HEK293 (cell line): ENCODE measurements around the gene ENO2.

Experiments used
- CTCF ChIA-PET: fragments of 350-600 bp; formaldehyde crosslinking; extraction: SDS; loops from one replicate; lab custom pipeline; 2021; ENCODE audit warnings: antibody characterized with exemption; lab: Yijun Ruan, JAX
- POLR2A ChIA-PET: fragments of 300-600 bp; formaldehyde crosslinking; extraction: SDS; loops from one replicate; lab custom pipeline; 2020; ENCODE audit warnings: antibody characterized with exemption, inconsistent platforms; lab: Yijun Ruan, JAX
- H3K27ac ChIP-seq: fragments of 200-500 bp; sonication (Bioruptor generic); 2 replicates; pipeline ENCODE4 v1.5.1; 2014; ENCODE audit warnings: low read depth, low read length, control low read depth, inconsistent platforms; ENCODE audit errors: extremely low read depth
- H3K36me3 ChIP-seq, 2 experiments: fragments of 200-500 bp in 1 of 2; sonication (Bioruptor generic) in 1 of 2; 1 replicate in 1 of 2; 2 replicates in 1 of 2; pipeline ENCODE4 v1.5.1; 2014 to 2017; ENCODE audit warnings: inconsistent platforms in 2 of 2, low read length in 2 of 2; ENCODE audit not compliant: control insufficient read depth in 2 of 2, insufficient read depth in 1 of 2
- H3K4me1 ChIP-seq: fragments of 200-500 bp; sonication (Bioruptor generic); 2 replicates; pipeline ENCODE4 v1.5.1; 2014; ENCODE audit warnings: mild to moderate bottlenecking, low read length, inconsistent platforms; ENCODE audit not compliant: control insufficient read depth, insufficient read depth
- H3K4me3 ChIP-seq: 2 replicates; pipeline ENCODE4 v1.5.1; 2011; ENCODE audit warnings: low read depth, mild to moderate bottlenecking, control low read depth, low read length, moderate library complexity
- H3K9me3 ChIP-seq: fragments of 200-500 bp; sonication (Bioruptor generic); 2 replicates; pipeline ENCODE4 v1.5.1; 2014; ENCODE audit warnings: low read depth, low read length, inconsistent platforms; ENCODE audit not compliant: control insufficient read depth, insufficient read depth
- HOXA7 ChIP-seq: sonication (generic); formaldehyde crosslinking; IDR thresholded peaks from 2 replicates; pipeline ENCODE4 v1.8.1; 2022; ENCODE audit warnings: missing genetic modification reagents, borderline replicate concordance
- KLF16 ChIP-seq: fragments of 450-650 bp; formaldehyde crosslinking; IDR thresholded peaks from 2 replicates; pipeline ENCODE4 v1.5.1; 2017; ENCODE audit warnings: missing biosample characterization, missing genetic modification characterization
- KLF17 ChIP-seq: fragments of 450-650 bp; formaldehyde crosslinking; IDR thresholded peaks from 2 replicates; pipeline ENCODE4 v1.5.1; 2016; ENCODE audit warnings: missing biosample characterization, missing genetic modification characterization
- OSR2 ChIP-seq: fragments of 450-650 bp; formaldehyde crosslinking; IDR thresholded peaks from 2 replicates; pipeline ENCODE4 v1.5.1; 2016; ENCODE audit warnings: missing biosample characterization, missing genetic modification characterization
- PRDM4 ChIP-seq: fragments of 450-650 bp; formaldehyde crosslinking; IDR thresholded peaks from 2 replicates; pipeline ENCODE4 v1.5.1; 2017; ENCODE audit warnings: missing biosample characterization, missing genetic modification characterization
- RBAK ChIP-seq: fragments of 450-650 bp; formaldehyde crosslinking; IDR thresholded peaks from 2 replicates; pipeline ENCODE4 v1.5.1; 2016; ENCODE audit warnings: missing biosample characterization, missing genetic modification characterization
- TCF7L2 ChIP-seq: IDR thresholded peaks from 2 replicates; pipeline ENCODE4 v1.6.1; 2011; ENCODE audit warnings: low read depth, mild to moderate bottlenecking, inconsistent platforms, low read length, moderate library complexity, borderline replicate concordance
- YY2 ChIP-seq: fragments of 450-650 bp; formaldehyde crosslinking; IDR thresholded peaks from 2 replicates; pipeline ENCODE4 v1.5.1; 2016; ENCODE audit warnings: missing biosample characterization, missing genetic modification characterization
- ZFP3 ChIP-seq: fragments of 450-650 bp; formaldehyde crosslinking; IDR thresholded peaks from 2 replicates; pipeline ENCODE4 v1.5.1; 2016; ENCODE audit warnings: low read depth, missing biosample characterization, missing genetic modification characterization
- ZNF121 ChIP-seq: fragments of 450-650 bp; formaldehyde crosslinking; IDR thresholded peaks from 2 replicates; pipeline ENCODE4 v1.5.1; 2016; ENCODE audit warnings: missing biosample characterization, missing genetic modification characterization
- ZNF140 ChIP-seq: fragments of 450-650 bp; formaldehyde crosslinking; IDR thresholded peaks from 2 replicates; pipeline ENCODE4 v1.5.1; 2016; ENCODE audit warnings: missing biosample characterization, missing genetic modification characterization
- ZNF214 ChIP-seq: fragments of 450-650 bp; formaldehyde crosslinking; IDR thresholded peaks from 2 replicates; pipeline ENCODE4 v1.5.1; 2017; ENCODE audit warnings: missing biosample characterization, mild to moderate bottlenecking, missing genetic modification characterization, borderline replicate concordance
- ZNF510 ChIP-seq: fragments of 450-650 bp; formaldehyde crosslinking; IDR thresholded peaks from 2 replicates; pipeline ENCODE4 v1.5.1; 2018; ENCODE audit warnings: mild to moderate bottlenecking, missing genetic modification characterization, missing biosample characterization; ENCODE audit not compliant: insufficient replicate concordance
- ZNF76 ChIP-seq: fragments of 450-650 bp; formaldehyde crosslinking; IDR thresholded peaks from 2 replicates; pipeline ENCODE4; 2016; ENCODE audit warnings: low read depth, missing biosample characterization, missing genetic modification characterization, borderline replicate concordance
- ZXDB ChIP-seq: fragments of 450-650 bp; formaldehyde crosslinking; IDR thresholded peaks from 2 replicates; pipeline ENCODE4 v1.5.1; 2016; ENCODE audit warnings: missing biosample characterization, missing genetic modification characterization
- TF ChIP-seq, protein P1 (sequence below): fragments of 450-650 bp; formaldehyde crosslinking; IDR thresholded peaks from 2 replicates; pipeline ENCODE4 v1.5.1; 2016; ENCODE audit warnings: missing biosample characterization, missing genetic modification characterization
- TF ChIP-seq, protein P2 (sequence below): fragments of 450-650 bp; formaldehyde crosslinking; IDR thresholded peaks from 2 replicates; pipeline ENCODE4 v1.5.1; 2017; ENCODE audit warnings: missing biosample characterization, mild to moderate bottlenecking, missing genetic modification characterization, moderate library complexity
- TF ChIP-seq, protein P3 (sequence below): fragments of 450-650 bp; IDR thresholded peaks from 2 replicates; pipeline ENCODE4 v1.5.1; 2018; ENCODE audit warnings: missing biosample characterization, missing genetic modification characterization
- TF ChIP-seq, protein P4 (sequence below): fragments of 450-650 bp; formaldehyde crosslinking; IDR thresholded peaks from 2 replicates; pipeline ENCODE4 v1.5.1; 2016; ENCODE audit warnings: missing biosample characterization, missing genetic modification characterization
- TF ChIP-seq, protein P5 (sequence below): fragments of 450-650 bp; formaldehyde crosslinking; IDR thresholded peaks from 2 replicates; pipeline ENCODE4 v1.5.1; 2016; ENCODE audit warnings: missing biosample characterization, missing genetic modification characterization

ENO2 gene

DNA sequence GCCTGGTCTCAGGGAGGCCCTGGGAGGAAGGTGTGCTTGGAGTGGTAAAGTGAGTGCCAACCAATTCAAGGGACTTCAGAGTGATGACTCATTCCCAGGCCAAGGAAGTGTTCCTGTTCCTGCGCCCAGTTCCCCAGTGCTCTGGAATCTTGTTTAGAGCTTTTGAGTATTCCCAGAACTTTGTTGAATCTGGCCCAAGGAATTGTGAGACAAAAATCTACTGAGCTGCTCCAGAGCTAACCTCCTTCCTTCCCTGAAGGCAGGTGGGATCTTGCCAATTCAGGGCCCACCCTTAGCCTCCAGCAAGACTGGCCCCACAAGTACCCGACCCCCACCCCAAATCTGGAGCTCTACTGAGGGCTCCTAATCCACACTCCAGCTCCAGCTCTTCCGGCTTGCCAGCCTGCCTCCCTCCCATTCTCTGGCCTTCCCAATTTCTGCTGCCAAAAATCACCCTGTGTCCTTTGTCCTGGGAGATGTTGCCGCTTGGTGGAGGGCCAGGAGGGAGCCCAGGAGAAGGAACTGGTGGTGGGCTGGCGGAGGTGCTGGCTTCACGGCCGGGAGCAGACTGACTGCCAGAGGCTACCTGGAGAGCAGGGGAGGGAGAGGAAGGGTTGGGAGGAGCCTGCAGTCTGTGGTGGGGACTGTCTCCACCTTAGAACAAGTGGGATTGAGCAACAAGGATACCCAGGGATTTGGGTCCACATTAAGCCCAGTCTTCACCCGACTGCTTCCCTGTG, 11.3 kb downstream of the ENO2 start:
- H3K4me3 ChIP-seq = peak overlapping the region; percentile 9
- H3K36me3 ChIP-seq = peaks cover 9 to 37% of the 10 kb centered on the region in 2 experiments
- ChIA-PET CTCF (interaction anchor here (0.7 to 6.1 kb wide), 21 partner anchors 8 to 237 kb away, joined by 3 to 53 read pairs (median 8); partner anchors contain the start of genes C12orf57, LRRC23, MLF2 and RNU7-1), POLR2A (interaction anchor here (0.7 to 6.2 kb wide), 16 partner anchors 9 to 1011 kb away, joined by 3 to 99 read pairs (median 8); partner anchors contain the start of genes C12orf57, ENO2, MLF2 and RNU7-1)
- H3K4me1 ChIP-seq = peaks cover 28% of the 10 kb centered on the region
- H3K27ac ChIP-seq = peak overlapping the region; percentile 80
- H3K9me3 ChIP-seq = no peaks in the 10 kb centered on the region
- TF ChIP-seq, protein P1, sequence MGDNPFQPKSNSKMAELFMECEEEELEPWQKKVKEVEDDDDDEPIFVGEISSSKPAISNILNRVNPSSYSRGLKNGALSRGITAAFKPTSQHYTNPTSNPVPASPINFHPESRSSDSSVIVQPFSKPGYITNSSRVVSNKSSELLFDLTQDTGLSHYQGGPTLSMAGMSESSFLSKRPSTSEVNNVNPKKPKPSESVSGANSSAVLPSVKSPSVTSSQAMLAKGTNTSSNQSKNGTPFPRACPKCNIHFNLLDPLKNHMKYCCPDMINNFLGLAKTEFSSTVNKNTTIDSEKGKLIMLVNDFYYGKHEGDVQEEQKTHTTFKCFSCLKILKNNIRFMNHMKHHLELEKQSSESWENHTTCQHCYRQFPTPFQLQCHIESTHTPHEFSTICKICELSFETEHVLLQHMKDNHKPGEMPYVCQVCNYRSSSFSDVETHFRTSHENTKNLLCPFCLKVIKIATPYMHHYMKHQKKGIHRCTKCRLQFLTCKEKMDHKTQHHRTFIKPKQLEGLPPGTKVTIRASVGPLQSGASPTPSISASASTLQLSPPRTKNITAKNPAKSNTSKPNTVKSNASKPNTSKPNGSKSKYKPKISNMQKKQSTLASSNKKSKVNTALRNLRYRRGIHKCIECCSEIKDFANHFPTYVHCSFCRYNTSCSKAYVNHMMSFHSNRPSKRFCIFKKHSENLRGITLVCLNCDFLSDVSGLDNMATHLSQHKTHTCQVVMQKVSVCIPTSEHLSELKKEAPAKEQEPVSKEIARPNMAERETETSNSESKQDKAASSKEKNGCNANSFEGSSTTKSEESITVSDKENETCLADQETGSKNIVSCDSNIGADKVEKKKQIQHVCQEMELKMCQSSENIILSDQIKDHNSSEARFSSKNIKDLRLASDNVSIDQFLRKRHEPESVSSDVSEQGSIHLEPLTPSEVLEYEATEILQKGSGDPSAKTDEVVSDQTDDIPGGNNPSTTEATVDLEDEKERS (tag by site-specific recombination) = 0 out of 2 replicates have a peak, but pooled peaks have one; percentile 62
- TF ChIP-seq ZNF76 (tag by site-specific recombination) = peak; percentile 56; the same call in 1 of the 2 replicates
- peak; percentile 83; the same call in 1 of the 2 replicates for TF ChIP-seq KLF16 (tag by site-specific recombination)
- TF ChIP-seq, protein P2, sequence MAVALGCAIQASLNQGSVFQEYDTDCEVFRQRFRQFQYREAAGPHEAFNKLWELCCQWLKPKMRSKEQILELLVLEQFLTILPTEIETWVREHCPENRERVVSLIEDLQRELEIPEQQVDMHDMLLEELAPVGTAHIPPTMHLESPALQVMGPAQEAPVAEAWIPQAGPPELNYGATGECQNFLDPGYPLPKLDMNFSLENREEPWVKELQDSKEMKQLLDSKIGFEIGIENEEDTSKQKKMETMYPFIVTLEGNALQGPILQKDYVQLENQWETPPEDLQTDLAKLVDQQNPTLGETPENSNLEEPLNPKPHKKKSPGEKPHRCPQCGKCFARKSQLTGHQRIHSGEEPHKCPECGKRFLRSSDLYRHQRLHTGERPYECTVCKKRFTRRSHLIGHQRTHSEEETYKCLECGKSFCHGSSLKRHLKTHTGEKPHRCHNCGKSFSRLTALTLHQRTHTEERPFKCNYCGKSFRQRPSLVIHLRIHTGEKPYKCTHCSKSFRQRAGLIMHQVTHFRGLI = no peak
- no peak for TF ChIP-seq ZNF140 (tag by site-specific recombination)
- TF ChIP-seq RBAK (tag by site-specific recombination) = no peak
- TF ChIP-seq, protein P3, sequence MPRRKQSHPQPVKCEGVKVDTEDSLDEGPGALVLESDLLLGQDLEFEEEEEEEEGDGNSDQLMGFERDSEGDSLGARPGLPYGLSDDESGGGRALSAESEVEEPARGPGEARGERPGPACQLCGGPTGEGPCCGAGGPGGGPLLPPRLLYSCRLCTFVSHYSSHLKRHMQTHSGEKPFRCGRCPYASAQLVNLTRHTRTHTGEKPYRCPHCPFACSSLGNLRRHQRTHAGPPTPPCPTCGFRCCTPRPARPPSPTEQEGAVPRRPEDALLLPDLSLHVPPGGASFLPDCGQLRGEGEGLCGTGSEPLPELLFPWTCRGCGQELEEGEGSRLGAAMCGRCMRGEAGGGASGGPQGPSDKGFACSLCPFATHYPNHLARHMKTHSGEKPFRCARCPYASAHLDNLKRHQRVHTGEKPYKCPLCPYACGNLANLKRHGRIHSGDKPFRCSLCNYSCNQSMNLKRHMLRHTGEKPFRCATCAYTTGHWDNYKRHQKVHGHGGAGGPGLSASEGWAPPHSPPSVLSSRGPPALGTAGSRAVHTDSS (tag by site-specific recombination) = peak; percentile 39; the same call in 1 of the 2 replicates
- TF ChIP-seq, protein P4, sequence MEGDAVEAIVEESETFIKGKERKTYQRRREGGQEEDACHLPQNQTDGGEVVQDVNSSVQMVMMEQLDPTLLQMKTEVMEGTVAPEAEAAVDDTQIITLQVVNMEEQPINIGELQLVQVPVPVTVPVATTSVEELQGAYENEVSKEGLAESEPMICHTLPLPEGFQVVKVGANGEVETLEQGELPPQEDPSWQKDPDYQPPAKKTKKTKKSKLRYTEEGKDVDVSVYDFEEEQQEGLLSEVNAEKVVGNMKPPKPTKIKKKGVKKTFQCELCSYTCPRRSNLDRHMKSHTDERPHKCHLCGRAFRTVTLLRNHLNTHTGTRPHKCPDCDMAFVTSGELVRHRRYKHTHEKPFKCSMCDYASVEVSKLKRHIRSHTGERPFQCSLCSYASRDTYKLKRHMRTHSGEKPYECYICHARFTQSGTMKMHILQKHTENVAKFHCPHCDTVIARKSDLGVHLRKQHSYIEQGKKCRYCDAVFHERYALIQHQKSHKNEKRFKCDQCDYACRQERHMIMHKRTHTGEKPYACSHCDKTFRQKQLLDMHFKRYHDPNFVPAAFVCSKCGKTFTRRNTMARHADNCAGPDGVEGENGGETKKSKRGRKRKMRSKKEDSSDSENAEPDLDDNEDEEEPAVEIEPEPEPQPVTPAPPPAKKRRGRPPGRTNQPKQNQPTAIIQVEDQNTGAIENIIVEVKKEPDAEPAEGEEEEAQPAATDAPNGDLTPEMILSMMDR (tag by site-specific recombination) = 0 out of 2 replicates have a peak, but pooled peaks have one; percentile 50
- no peak for TF ChIP-seq YY2 (tag by site-specific recombination)
- no peak for TF ChIP-seq HOXA7 (CRISPR knock-in tag)
- TF ChIP-seq ZNF510 (tag by site-specific recombination) = no peak
- TF ChIP-seq PRDM4 (tag by site-specific recombination) = peak; percentile 20; the same call in 1 of the 2 replicates
- TF ChIP-seq ZXDB (tag by site-specific recombination) = peak; percentile 64; the same call in 1 of the 2 replicates
- TF ChIP-seq, protein P5, sequence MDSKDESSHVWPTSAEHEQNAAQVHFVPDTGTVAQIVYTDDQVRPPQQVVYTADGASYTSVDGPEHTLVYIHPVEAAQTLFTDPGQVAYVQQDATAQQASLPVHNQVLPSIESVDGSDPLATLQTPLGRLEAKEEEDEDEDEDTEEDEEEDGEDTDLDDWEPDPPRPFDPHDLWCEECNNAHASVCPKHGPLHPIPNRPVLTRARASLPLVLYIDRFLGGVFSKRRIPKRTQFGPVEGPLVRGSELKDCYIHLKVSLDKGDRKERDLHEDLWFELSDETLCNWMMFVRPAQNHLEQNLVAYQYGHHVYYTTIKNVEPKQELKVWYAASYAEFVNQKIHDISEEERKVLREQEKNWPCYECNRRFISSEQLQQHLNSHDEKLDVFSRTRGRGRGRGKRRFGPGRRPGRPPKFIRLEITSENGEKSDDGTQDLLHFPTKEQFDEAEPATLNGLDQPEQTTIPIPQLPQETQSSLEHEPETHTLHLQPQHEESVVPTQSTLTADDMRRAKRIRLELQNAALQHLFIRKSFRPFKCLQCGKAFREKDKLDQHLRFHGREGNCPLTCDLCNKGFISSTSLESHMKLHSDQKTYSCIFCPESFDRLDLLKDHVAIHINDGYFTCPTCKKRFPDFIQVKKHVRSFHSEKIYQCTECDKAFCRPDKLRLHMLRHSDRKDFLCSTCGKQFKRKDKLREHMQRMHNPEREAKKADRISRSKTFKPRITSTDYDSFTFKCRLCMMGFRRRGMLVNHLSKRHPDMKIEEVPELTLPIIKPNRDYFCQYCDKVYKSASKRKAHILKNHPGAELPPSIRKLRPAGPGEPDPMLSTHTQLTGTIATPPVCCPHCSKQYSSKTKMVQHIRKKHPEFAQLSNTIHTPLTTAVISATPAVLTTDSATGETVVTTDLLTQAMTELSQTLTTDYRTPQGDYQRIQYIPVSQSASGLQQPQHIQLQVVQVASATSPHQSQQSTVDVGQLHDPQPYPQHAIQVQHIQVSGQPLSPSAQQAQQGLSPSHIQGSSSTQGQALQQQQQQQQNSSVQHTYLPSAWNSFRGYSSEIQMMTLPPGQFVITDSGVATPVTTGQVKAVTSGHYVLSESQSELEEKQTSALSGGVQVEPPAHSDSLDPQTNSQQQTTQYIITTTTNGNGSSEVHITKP (tag by site-specific recombination) = peak; percentile 42; the same call in 1 of the 2 replicates
- peak; percentile 72 for TF ChIP-seq KLF17 (tag by site-specific recombination)
- no peak for TF ChIP-seq ZNF121 (tag by site-specific recombination)
- no peak for TF ChIP-seq TCF7L2
- no peak for TF ChIP-seq ZFP3 (tag by site-specific recombination)
- 0 out of 2 replicates have a peak, but pooled peaks have one; percentile 12 for TF ChIP-seq OSR2
- no peak for TF ChIP-seq ZNF214
